HG02588 (cell line): ENCODE results near the gene AS3MT.
"Not testable (repeated sequence)": the region's sequence is repeated elsewhere in the genome, so short reads cannot be mapped to it uniquely, and the experiment has no call there.

Experiments
- ATAC-seq: cut with Tn5 transposase; IDR thresholded peaks from one replicate; pipeline ENCODE4 v1.9.1; 2021; ENCODE audit warnings: mild to moderate bottlenecking, moderate library complexity; ENCODE audit not compliant: unreplicated experiment

The AS3MT gene

GRCh38 chr10:102918817-102919245, 49.6 kb downstream of the AS3MT start:
- ATAC-seq, result peak; percentile 0

DNA sequence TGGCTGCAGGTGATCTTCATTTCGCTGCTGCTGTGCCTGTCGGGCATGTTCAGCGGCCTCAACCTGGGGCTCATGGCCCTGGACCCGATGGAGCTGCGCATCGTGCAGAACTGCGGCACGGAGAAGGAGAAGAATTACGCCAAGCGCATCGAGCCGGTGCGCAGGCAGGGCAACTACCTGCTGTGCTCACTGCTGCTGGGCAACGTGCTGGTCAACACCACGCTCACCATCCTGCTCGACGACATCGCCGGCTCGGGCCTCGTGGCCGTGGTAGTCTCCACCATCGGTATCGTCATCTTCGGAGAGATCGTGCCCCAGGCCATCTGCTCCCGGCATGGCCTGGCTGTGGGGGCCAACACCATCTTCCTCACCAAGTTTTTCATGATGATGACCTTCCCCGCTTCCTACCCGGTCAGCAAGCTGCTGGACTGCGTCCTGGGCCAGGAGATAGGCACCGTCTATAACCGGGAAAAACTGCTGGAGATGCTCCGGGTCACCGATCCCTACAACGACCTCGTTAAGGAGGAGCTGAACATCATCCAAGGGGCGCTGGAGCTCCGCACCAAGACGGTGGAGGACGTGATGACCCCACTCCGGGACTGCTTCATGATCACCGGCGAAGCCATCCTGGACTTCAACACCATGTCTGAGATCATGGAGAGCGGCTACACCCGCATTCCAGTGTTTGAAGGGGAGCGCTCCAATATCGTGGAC, 50.1 kb downstream of the AS3MT start:
- no peak for ATAC-seq

GRCh38 chr10:102919992-102920739, 50.9 kb downstream of the AS3MT start:
- no peak for ATAC-seq

DNA sequence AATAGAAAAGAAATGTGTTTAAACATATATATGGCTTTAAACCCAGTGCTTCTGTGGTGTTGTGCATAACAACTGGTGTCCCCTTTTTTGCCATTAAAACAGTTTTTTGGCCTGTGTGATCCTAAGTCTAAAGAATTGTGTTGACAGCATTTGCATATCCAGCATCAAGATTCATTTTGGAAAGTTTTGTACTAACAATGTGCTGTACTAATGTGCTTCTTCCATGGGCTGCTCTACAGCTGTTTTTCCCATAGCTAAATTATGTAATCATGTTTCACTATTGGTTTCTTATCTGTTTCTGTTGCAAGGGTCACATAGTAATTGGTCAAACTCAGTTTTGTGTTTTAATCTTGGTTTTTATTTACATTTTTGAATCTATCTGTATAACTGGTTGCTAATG, 54.3 kb downstream of the AS3MT start:
- ATAC-seq, result no peak

- ATAC-seq, result no peak
Measured at GRCh38 chr10:102926842-102927241, 57.6 kb downstream of the AS3MT start.

DNA sequence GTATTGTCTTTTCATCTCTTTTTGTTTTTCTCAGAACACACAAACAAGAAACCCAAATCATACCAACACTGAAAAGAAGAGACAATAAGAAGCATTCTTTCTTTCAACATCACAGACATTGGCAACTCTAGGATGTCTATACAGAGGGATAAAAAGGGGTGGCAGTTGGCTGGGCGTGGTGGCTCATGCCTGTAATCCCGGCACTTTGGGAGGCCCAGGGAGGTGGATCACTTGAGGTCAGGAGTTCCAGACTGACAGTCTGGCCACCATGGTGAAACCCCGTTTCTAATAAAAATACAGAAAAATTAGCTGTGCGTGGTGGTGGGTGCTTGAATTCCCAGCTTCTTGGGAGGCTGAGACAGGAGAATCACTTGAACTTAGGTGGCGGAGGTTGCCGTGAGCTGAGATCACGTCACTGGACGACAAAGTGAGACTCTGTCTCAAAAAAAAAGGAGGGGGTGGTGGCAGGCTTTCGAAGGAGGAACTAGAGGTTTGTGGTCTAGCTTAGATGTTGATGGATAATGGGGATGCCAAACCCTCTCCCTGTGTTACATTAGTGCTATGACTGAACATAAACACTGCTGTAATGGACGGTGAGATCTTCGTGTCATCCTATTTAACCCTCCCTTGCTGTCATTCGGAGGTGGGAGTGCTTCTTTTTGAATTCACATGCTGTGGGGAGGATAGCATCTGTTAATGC, 58.2 kb downstream of the AS3MT start:
- ATAC-seq, result no peak

DNA sequence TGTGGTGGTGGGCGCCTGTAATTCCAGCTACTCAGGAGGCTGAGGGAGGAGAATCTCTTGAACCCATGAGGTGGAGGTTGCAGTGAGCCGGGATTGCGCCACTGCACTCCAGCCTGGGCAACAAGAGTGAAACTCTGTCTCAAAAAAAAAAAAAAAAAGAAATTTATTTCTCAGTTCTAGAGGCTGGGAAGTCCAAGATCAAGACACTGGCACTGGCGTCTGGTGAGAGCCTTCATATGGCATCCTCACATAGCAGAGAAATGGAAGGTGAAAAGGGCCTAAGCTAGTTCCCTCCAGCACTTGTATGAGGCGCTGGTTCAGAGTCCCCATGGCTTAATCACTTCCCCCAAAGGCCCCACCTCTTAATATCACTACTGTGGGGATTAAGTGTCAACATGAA, 59.2 kb downstream of the AS3MT start:
- not testable (repeated sequence) for ATAC-seq

DNA sequence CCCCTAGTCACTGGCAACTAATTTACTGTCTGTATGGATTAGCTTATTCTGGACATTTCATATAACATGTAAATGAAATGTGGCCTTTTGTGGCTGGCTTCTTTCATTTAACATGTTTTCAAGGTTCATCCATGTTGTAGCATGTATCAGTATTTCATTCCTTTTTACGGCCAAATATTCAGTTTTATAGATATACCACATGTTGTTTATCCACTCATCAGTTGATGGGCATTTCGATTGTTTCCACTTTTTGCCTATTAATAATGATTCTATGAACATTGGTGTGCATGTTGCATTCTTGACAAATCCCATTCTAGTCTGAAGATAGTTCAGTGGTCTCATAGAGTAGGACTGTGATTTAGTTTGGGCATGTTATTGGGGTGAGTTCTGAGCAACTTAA, 61.5 kb downstream of the AS3MT start:
- ATAC-seq, result no peak

GRCh38 chr10:102931643-102932042, 62.4 kb downstream of the AS3MT start:
- ATAC-seq, result no peak

- ATAC-seq, result no peak
Measured at GRCh38 chr10:102935505-102935904, 66.2 kb downstream of the AS3MT start.

DNA sequence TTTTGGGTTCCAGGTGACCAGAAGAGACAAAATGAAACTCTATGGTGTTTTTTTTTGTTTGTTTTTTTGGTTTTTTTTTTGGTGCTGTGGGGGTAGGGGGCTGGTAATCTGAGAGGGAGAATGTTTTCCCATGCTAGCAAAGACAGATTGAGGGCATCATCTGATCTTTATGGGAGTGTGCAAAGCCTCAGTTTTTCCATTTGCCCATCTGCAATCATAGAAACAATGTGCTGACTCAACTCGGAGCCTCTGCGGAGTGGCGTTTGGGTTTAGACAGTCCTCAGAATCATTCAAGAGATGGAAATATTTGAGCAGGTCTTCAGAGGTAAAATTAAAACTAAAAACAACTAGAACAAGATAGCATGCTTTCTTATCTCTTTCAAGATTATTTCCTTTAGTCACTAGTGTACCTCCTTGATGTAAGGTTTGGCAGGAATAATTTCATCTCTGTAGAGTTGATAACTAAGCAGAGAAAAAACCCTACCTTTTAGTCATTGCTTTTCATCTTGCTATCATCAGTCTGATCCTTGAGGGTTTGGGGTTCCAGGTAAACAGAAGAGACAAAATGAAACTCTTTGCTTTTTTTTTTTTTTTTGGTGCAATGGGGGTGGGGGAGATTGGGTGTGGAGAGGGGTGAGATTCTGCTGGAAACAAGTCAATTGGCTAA, 66.8 kb downstream of the AS3MT start:
- no peak for ATAC-seq

DNA sequence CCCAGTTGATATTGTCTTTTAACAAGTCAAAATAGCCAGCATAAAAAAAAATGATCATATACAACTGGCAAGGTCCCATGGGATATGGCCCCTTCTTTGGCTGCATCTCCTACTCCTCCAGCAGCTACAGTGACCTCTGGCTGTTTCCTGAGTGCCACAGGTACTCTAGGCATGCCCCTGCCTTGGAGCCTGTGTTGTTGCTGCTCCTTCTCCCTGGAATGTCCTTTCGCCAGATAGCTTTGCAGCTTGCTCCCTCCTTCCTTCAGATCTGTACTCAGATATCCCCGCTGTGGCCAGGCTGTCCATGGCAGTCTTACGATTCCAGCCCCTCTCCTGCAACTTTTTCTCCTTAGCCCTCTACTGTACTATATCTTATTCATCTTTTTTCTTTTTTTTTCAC, 72.1 kb downstream of the AS3MT start:
- no peak for ATAC-seq

DNA sequence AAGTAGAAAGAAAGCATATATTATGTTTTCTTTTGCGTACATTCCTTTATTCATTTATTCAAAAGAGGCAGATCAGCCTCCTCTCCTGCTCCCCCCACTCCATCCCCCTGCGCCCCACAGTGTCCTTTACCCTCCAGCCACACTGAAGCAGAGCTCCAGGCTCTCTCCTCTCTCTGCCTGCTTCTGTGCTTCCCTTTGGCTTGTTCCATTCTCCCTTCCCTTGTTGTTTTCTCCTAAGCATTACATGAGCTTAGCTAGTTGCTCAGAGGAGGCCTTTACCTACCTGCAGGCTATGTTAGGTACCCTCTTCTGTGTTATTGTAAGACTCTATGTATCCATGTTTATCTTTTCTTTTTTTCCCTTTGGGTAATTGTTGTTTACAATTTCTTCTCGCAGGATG, 76.2 kb downstream of the AS3MT start:
- ATAC-seq, result no peak

DNA sequence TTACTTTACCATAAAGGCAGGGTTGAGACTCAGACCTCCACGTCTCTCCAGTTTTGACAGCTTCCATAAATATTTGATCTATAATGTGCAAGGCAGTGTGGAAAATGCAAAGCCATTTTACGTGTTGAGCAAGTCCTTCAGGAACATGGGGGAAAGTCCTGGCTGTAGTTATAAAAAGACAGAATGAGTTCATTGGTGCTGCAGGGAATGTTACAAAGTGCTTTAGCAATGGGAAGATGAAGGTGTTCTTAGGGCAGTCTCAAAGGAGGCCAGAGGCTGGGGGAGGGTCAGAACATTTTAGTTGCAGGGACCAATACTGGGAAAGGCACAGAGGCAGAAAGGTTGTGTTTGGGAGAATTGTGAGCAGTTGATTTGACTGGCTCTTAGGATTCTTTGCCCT, 76.7 kb downstream of the AS3MT start:
- no peak for ATAC-seq

- no peak for ATAC-seq
Measured at GRCh38 chr10:102946992-102947391, 77.7 kb downstream of the AS3MT start.

DNA sequence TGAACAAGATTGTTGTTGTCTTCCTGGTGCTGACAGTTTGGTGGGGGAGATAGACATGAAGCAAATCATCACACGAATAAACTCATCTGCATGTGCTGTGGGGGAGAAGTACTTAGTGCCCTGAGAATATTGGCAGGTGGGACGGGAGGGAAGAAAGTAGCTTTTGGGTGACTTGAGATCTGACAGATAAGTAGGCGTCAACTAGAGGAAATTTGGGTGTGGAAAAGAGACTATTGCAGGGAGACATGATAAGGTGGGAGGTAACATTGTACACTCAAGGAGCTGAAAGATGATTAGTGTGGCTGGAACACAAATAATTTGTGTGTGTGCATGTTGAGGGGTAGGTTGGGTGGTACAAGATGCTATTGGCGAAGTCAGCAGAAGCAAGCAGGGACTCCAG, 78.9 kb downstream of the AS3MT start:
- no peak for ATAC-seq

- no peak for ATAC-seq
Measured at GRCh38 chr10:102948786-102949185, 79.5 kb downstream of the AS3MT start.

DNA sequence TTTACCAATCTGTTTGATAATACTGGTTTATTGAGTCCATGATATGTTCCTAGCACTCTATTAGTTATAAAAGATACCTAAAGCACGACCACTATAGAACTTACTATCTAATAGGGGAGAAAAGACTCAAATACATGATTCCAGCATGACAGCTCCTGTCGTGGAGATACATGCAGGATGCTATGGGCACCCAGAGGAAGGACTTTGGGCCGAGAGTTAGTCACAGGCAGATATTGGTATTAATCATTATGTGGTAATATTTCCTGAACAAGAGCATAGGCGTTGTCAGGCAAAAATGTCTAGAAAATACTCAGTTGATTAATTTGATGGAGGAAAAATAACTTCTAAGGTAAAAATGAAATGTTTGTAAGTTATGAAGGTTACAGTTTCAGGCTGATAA, 80.6 kb downstream of the AS3MT start:
- no peak for ATAC-seq

DNA sequence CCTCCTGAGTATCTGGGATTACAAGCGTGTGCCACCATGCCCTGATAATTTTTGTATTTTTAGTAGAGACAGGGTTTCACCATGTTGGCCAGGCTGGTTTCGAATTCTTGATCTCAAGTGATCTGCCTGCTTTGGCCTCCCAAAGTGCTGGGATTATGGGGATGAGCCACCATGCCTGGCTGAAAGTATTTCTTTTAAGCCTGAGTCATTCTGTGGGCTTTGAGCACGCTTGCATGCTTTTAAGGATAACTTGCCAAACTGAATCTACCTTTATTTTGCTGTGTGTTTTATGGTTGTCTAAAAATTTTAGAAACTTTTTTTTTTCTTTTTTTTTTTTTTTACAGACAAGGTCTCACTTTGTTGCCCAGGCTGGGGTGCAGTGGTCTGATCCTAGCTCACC, 82.0 kb downstream of the AS3MT start:
- ATAC-seq, result no peak
